LNCAP (cell line): Measurements from ENCODE around the gene TRAPPC3.

Experiments used
- CTCF ChIP-seq: fragments of 450-650 bp; IDR thresholded peaks from 2 replicates; pipeline ENCODE4 v1.5.1; 2017; ENCODE audit warnings: mild to moderate bottlenecking

The TRAPPC3 gene

GRCh38 chr1:36177589-36178431 lies 28.5 kb upstream of the TRAPPC3 start:
- no peak for TF ChIP-seq CTCF

- no peak for TF ChIP-seq CTCF
Measured at GRCh38 chr1:36176106-36176949, 27.0 kb upstream of the TRAPPC3 start.

- TF ChIP-seq CTCF: no peak
Measured at GRCh38 chr1:36175137-36176095, 26.1 kb upstream of the TRAPPC3 start.

- no peak for TF ChIP-seq CTCF
Measured at GRCh38 chr1:36174713-36175112, 25.4 kb upstream of the TRAPPC3 start.

- TF ChIP-seq CTCF: no peak
Measured at GRCh38 chr1:36172983-36173382, 23.7 kb upstream of the TRAPPC3 start.

GRCh38 chr1:36172017-36172747 lies 22.9 kb upstream of the TRAPPC3 start:
- no peak for TF ChIP-seq CTCF
